Renal pelvis (tissue), 4 donors: ENCODE data around the gene ABCA1. TPM values are rescaled to one million over a fixed set of nuclear protein-coding genes. Genes with fewer than 3 reads are reported as not detected.
"Not testable (repeated sequence)": the region's sequence is repeated elsewhere in the genome, so short reads cannot be mapped to it uniquely, and the experiment has no call there.

Experiments
- DNase-seq: peaks from one replicate; pipeline ENCODE4 v3.0.0-alpha.2; 2013
- polyA plus RNA-seq, 3 donors: library from polyadenylated mRNA; unstranded; fragments of 120-200 nt; gene quantifications; one replicate each; pipeline ENCODE4 v1.2.1, GENCODE V29; 2013; ENCODE audit not compliant: insufficient read length in 3 of 3

ABCA1 gene
- polyA plus RNA-seq, 3 donors, result 8.6 to 11.0 (median 9.1) TPM

DNA sequence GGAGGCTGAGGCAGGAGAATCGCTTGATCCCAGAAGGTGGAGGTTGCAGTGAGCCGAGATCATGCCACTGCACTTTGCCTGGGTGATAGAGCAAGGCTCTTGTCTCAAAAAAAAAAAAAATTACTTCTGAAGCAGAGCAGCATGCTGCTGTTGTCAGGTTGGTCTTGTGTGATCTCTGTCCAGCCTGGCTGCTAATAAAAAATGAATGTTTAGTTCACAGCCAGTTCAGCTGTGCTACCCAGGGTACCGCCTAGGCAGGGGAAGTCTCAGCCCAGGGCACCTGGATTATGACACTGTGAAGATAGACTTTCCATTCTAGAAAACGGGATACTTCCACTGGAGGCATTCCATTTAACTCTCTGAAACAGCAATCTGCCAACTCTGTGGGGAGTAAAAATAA, 23.5 kb upstream of the ABCA1 start:
- DNase-seq, result no peak

DNA sequence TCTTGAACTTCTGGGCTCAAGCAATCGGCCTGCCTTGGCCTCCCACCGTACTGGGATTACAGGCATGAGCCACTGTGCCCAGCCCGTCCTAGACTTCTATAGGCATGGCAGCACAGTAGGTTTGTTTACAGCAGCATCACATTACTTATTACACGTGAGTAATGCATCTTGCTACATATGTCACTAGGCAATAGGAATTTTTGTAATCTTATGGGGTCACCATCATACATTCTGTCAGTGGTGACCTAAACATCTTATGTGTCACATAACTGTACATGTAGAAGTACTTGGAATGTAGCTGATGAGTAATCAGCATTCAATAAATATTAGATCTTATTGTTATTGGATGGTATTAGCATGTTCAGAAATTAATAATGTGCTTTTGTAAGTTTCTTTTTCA, 22.9 kb upstream of the ABCA1 start:
- DNase-seq, result no peak

GRCh38 chr9:104948277-104948676, 20.3 kb upstream of the ABCA1 start:
- DNase-seq, result no peak

GRCh38 chr9:104944871-104945270, 16.9 kb upstream of the ABCA1 start:
- no peak for DNase-seq

- DNase-seq, result no peak
These were observed 16.4 kb upstream of the ABCA1 start for GRCh38 chr9:104944356-104944755.

GRCh38 chr9:104941597-104941996, 13.6 kb upstream of the ABCA1 start:
- DNase-seq, result no peak

DNA sequence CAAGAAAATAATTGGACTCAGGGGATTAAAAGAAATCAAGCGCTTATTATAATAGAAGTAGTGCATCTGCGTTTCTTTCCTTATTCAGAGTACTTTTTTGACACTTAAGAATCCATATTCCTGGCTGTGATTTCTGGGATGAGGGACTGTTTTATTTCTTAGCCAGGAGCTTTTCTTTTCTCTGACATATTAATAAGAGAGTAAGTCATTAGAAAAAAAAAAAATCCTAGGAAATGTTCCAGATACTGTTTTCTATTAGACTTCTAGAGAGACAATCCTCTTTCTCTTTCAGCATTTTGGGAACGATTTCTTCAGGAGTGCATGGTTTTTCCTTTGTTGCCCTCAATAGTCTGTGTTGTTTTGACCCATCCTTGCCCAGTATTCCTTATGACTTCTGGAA, 8.3 kb upstream of the ABCA1 start:
- no peak for DNase-seq

DNA sequence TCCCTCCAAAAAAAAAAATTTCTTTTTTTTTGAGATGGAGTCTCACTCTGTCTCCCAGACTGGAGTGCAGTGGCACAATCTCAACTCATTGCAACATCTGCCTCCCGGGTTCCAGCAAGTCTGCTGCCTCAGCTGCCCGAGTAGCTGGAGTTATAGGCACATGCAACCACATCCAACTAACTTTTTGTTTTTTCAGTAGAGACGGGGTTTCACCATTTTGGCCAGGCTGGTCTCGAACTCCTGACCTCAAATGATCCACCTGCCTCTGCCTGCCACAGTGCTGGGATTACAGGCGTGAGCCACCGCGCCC, 7.5 kb upstream of the ABCA1 start:
- not testable (repeated sequence) for DNase-seq

- no peak for DNase-seq
These were observed 6.9 kb upstream of the ABCA1 start for GRCh38 chr9:104934691-104935500.

GRCh38 chr9:104933091-104933490, 5.1 kb upstream of the ABCA1 start:
- DNase-seq, result not testable (repeated sequence)

DNA sequence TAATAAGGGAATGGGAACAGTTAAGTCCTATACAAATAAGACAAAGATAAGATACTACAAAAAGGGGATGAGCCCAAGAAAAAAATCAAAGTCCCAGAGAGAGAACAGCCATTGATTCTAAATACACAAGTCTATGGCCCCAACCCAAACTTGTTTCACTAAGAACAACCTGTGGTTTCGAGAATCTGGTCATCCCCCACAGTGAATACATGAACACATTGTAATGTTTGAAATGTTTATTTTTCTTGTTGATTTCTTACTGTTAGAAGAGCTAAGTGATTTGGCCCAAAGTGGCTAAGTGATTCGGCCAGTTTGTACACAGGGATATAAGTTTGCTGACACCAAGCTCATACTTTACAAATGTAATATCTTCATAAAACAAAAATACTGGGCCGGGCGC, 3.3 kb upstream of the ABCA1 start:
- DNase-seq, result no peak

- peak; percentile 38 for DNase-seq
These were observed 591 bp downstream of the ABCA1 start for GRCh38 chr9:104927216-104927911.

DNA sequence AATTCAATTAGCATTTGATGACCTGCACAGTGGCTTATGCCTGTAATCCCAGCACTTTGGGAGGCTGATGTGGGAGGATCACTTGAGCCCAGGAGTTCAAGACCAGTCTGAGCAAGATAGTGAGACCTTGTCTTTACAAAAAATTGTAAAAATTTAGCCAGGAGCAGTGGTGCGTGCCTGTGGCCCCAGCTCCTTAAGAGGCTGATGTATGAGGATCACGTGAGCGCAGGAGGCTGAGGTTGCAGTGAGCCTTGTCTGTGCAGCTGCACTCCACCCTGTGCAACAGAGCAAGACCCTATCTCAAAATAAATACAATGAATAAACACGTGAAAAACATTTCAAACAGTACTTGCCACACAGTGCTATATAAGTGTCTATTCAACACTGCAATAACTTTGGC, 4.2 kb downstream of the ABCA1 start:
- DNase-seq, result no peak

DNA sequence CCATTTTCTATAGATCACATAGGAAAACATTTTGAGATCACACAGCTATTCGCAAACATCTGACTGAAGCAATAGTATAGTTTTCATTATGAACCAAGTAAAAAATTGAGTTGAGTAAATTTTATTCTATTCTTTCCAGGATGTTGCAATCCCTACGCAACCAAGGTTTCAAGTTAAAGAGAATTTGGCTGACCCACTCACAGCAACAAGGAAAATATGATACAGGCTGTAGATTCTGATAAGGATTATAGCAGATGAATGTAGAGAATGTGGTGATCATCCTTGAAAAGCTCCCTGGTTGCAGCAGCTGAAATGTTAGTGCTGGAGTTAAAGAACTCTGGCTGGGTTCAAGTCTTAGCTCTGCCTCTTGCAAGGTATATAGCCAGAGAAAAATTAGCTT, 4.7 kb downstream of the ABCA1 start:
- DNase-seq, result no peak

DNA sequence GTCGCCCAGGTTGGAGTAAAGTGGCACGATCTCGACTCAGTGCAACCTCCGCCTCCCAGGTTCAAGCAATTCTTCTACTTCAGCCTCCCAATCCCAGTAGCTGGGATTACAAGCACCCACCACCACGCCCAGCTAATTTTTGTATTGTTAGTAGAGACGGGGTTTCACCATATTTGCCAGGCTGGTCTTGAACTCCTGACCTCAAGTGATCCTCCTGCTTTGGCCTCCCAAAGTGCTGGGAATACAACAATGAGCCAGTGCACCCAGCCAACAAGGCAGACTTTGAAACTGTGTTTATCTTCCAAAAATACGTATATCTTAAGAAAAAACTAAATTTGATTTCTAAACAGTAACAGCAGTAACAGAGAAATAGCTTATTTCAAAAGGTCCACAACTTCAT, 5.2 kb downstream of the ABCA1 start:
- DNase-seq, result not testable (repeated sequence)

GRCh38 chr9:104921067-104921741, 6.8 kb downstream of the ABCA1 start:
- DNase-seq, result no peak

DNA sequence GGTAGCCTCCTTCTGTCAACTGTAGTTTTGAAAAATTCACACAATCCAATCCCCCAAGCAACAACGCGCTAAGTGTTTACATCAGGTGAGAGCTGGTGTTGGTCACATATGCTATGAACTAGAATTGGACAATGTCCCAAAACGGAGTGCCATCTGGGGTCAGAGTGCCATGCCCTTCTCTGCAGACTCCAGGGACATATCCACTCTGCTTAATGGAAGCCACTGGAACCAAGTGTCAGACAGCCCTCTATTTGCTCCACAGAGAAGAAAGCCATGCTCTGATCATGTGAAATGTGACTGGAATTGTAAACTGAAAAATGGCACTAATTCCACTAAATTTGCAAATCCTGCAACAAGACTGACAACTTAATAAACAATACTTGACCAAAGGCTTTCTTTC, 12.2 kb downstream of the ABCA1 start:
- no peak for DNase-seq

- no peak for DNase-seq
These were observed 12.9 kb downstream of the ABCA1 start for GRCh38 chr9:104915049-104915448.

DNA sequence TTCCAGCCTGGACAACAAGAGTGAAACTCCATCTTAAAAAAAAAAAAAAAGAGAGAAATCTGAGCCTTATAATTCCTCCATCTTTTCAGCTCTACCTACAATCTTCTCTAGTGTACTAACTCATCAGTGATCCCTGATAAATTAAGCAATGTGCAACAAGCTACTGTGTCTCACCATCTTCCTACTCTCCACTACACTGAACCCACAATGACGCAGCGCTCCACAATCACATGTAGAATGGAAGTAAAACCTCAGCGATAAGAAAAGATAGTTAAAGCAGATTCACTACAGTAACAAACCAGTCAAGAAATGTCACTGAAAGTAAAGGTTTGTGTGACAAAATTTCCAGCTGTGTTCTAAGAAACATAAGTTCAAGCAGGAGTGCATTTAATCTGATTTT, 13.5 kb downstream of the ABCA1 start:
- DNase-seq, result no peak

GRCh38 chr9:104912606-104913005, 15.3 kb downstream of the ABCA1 start:
- no peak for DNase-seq

DNA sequence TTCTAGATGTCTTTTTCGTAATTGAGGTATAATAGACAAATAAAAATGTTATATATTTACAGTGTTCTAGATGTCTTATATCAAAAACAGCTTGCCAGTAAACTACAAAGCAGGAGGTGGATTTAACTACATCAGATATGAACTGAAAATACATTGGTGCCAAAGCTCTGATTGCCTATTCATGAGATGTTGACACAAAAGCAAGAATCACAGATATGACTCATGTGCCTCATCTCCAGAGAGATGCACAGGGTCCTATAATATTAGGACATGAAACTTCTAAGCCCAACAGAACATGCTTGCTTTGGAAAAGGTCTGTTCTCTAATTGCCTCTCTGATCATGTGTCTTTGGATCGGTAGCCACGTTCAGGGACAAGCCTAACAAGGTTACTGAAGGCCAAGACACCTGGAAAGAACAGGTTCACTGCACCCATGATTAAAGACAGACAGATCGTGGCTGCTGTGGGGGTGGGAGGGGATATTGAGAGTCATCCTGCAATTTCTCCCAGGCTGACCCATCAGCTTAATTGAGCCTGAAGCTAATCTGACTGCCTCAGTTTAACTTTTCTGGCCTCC, 16.8 kb downstream of the ABCA1 start:
- no peak for DNase-seq

DNA sequence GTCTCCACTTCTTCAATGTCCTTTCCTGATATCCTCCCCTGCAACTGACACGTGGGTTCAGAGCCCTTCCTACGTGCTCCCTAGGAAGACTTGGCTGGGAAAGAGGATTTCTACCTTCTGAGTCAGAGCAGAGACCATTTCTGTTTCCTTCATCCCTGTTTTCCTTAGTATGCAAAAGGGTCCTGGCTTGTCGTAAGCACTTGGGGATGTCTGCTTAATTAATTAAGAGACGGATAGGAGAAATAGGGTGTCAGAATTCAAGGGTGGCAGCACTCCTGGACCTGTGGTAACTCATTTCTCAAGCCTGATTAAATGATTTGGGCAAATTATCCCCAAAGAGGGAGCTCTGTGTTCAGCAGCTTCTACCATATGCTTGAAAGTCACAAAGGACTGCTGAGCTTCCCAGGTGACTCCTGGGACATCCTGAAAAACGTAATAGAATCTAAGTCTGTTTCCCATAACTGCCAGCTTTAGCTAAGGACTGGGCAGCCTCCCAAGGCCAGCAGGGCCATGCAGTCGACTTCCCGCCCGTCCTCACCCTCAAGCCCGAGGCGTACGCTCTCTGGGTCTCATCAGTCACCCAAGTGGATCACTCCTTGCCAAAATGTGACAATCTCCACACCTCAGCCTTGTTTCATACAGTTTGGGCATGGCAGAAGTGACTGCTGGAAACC, 20.5 kb downstream of the ABCA1 start:
- DNase-seq, result no peak
